ENCODE measurements around the gene OSBPL10. TPM values are rescaled to one million over a fixed set of nuclear protein-coding genes. Genes with fewer than 3 reads are reported as not detected.

OSBPL10 gene
- total RNA-seq, 1 experiment from 2014 or later: 48.0 TPM

DNA sequence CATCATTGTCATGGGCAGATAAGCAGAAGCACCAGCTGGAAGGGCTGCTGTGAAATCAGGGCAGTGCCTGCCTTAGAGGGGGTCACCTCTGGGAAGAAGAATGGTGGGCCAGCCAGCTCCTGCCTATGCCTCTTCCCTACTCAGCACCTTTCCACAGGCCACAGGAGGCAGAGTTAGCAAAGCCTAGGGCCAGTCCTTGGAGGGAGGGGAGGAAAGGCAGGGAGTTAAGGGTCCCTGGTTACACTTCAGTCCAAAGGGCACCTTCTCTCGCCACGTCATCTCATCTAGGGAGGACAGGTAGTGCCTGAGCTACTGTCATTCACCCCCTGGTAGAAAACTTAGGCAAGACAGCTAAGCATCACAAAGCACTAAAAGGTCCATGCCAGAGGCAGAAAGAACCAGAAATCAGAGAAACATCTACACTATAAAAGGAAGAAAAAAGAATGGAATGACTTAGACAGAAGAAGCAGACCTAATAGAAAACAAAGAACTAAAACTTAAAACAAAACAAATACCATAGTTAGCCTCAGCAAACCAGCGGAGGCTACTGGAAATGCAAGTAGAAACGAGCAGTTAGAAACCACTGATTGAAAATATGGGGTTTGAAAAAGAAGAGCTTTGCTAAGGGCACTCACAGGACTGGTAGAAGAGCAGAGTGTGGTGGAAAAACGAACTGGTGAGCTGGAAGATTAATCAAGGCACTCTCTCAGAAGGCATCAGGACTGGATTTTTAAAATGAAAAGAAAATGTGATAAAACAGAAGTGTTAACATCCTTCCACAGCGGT, 84.2 kb downstream of the OSBPL10 start:
- Histone ChIP-seq H3K79me2 (ENCODE audit: low read length) (peaks cover 28% of the 10 kb centered on the region), H3K9ac (ENCODE audit: low read length) (no peak overlapping the region), H3F3A (ENCODE audit: low read length, unreplicated experiment) (no peaks in the 10 kb centered on the region), H3K36me3 (ENCODE audit: low read depth, low read length) (no peaks in the 10 kb centered on the region), H3K9me3 (ENCODE audit: low read length) (no peaks in the 10 kb centered on the region), H3K4me3 (ENCODE audit: low read length) (no peak overlapping the region), H3K27me3 (ENCODE audit: low read length) (no peaks in the 10 kb centered on the region), H3K4me2 (ENCODE audit: low read length) (no peak overlapping the region), H3K27ac (ENCODE audit: low read length) (no peak overlapping the region), H3K4me1 (ENCODE audit: insufficient read depth, low read length) (no peaks in the 10 kb centered on the region), H4K20me1 (ENCODE audit: low read length) (no peaks in the 10 kb centered on the region), H3K9me2 (replicated peaks; ENCODE audit: low read length) (no peaks in the 10 kb centered on the region), H2AFZ (ENCODE audit: low read length) (no peak overlapping the region)
- intact Hi-C loops (cut with micrococcal nuclease): no loop called here
- ATAC-seq (no peak), DNase-seq (no peak)
- TF ChIP-seq, protein P1, sequence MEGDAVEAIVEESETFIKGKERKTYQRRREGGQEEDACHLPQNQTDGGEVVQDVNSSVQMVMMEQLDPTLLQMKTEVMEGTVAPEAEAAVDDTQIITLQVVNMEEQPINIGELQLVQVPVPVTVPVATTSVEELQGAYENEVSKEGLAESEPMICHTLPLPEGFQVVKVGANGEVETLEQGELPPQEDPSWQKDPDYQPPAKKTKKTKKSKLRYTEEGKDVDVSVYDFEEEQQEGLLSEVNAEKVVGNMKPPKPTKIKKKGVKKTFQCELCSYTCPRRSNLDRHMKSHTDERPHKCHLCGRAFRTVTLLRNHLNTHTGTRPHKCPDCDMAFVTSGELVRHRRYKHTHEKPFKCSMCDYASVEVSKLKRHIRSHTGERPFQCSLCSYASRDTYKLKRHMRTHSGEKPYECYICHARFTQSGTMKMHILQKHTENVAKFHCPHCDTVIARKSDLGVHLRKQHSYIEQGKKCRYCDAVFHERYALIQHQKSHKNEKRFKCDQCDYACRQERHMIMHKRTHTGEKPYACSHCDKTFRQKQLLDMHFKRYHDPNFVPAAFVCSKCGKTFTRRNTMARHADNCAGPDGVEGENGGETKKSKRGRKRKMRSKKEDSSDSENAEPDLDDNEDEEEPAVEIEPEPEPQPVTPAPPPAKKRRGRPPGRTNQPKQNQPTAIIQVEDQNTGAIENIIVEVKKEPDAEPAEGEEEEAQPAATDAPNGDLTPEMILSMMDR (conservative IDR thresholded peaks at IDR 0.05; ENCODE audit: low read depth, low read length): no peak
- TF ChIP-seq EZH2phosphoT487 (IDR thresholded peaks at IDR 0.05; ENCODE audit: borderline replicate concordance, low read length) (no peak), EZH2 (IDR thresholded peaks at IDR 0.05; ENCODE audit: low read length, unreplicated experiment) (no peak)
- POLR2A ChIA-PET (ENCODE audit: unreplicated experiment): no interaction called here
- CTCF ChIA-PET: interaction anchor here (0.7 kb wide), 1 partner anchor 33 kb away, joined by 3 read pairs; no protein-coding TSS in a partner anchor
- BruUV-seq (replicated peaks): no TSS peak

DNA sequence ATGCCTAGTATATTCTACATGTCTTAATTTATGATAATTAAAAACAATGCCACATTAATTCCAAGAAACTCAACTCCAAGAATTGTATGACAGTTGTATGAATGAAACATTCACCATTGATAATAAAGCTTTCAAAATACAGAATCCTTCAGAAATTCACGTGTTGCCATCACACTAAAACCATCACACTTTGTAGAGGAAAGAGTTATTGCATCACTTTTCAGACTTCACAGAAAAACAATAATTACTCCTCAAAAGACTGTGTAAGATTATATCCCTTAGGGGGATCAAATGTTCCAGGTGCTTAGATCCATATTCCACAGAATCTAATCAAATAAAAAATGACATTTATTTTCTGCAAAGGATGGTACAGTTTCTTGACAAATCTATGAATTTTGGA, 85.0 kb downstream of the OSBPL10 start:
- Histone ChIP-seq H4K20me1 (ENCODE audit: low read length) (no peaks in the 10 kb centered on the region), H3K4me3 (ENCODE audit: low read length) (no peak overlapping the region), H3K4me1 (ENCODE audit: insufficient read depth, low read length) (no peaks in the 10 kb centered on the region), H3K79me2 (ENCODE audit: low read length) (peaks cover 23% of the 10 kb centered on the region), H3K9me2 (replicated peaks; ENCODE audit: low read length) (no peaks in the 10 kb centered on the region), H2AFZ (ENCODE audit: low read length) (no peak overlapping the region), H3F3A (ENCODE audit: low read length, unreplicated experiment) (no peaks in the 10 kb centered on the region), H3K9me3 (ENCODE audit: low read length) (no peaks in the 10 kb centered on the region), H3K9ac (ENCODE audit: low read length) (no peak overlapping the region), H3K27ac (ENCODE audit: low read length) (no peak overlapping the region), H3K4me2 (ENCODE audit: low read length) (no peak overlapping the region), H3K27me3 (ENCODE audit: low read length) (no peaks in the 10 kb centered on the region), H3K36me3 (ENCODE audit: low read depth, low read length) (no peaks in the 10 kb centered on the region)
- CTCF ChIA-PET: no interaction called here
- intact Hi-C loops (cut with micrococcal nuclease): no loop called here
- ATAC-seq: no peak
- DNase-seq: no peak
- BruUV-seq (replicated peaks): no TSS peak
- POLR2A ChIA-PET (ENCODE audit: unreplicated experiment): no interaction called here
- TF ChIP-seq EZH2 (IDR thresholded peaks at IDR 0.05; ENCODE audit: low read length, unreplicated experiment) (no peak), EZH2phosphoT487 (IDR thresholded peaks at IDR 0.05; ENCODE audit: borderline replicate concordance, low read length) (no peak)
- TF ChIP-seq, protein P1 (conservative IDR thresholded peaks at IDR 0.05; ENCODE audit: low read depth, low read length): no peak

DNA sequence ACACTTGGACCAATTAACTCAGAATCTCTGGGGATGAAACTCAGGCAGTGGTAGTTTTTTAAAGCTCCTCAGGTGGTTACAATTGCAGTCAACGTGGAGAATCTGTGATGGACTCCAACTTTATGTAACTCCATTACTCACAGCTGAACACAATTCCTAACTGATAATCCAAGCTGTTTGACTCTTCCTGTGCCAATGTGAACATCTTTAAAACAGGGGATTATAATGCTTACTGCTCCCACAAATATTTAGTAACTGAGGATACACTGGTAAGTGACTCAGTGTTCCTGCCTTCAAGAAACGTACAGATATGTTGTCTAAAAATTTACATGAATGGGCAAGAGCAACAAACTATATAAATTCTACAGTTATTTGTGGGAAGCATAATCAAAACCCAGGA, 85.6 kb downstream of the OSBPL10 start:
- ATAC-seq: no peak
- Histone ChIP-seq H3K9me3 (ENCODE audit: low read length) (no peaks in the 10 kb centered on the region), H3K27me3 (ENCODE audit: low read length) (no peaks in the 10 kb centered on the region), H3K4me2 (ENCODE audit: low read length) (no peak overlapping the region), H4K20me1 (ENCODE audit: low read length) (no peaks in the 10 kb centered on the region), H3K36me3 (ENCODE audit: low read depth, low read length) (no peaks in the 10 kb centered on the region), H2AFZ (ENCODE audit: low read length) (no peak overlapping the region), H3K9ac (ENCODE audit: low read length) (no peak overlapping the region), H3F3A (ENCODE audit: low read length, unreplicated experiment) (no peaks in the 10 kb centered on the region), H3K27ac (ENCODE audit: low read length) (no peak overlapping the region), H3K4me1 (ENCODE audit: insufficient read depth, low read length) (no peaks in the 10 kb centered on the region), H3K9me2 (replicated peaks; ENCODE audit: low read length) (no peaks in the 10 kb centered on the region), H3K79me2 (ENCODE audit: low read length) (peaks cover 23% of the 10 kb centered on the region), H3K4me3 (ENCODE audit: low read length) (no peak overlapping the region)
- CTCF ChIA-PET: no interaction called here
- no TSS peak for BruUV-seq (replicated peaks)
- intact Hi-C loops (cut with micrococcal nuclease): no loop called here
- POLR2A ChIA-PET (ENCODE audit: unreplicated experiment): no interaction called here
- TF ChIP-seq, protein P1 (conservative IDR thresholded peaks at IDR 0.05; ENCODE audit: low read depth, low read length): no peak
- TF ChIP-seq EZH2phosphoT487 (IDR thresholded peaks at IDR 0.05; ENCODE audit: borderline replicate concordance, low read length) (no peak), EZH2 (IDR thresholded peaks at IDR 0.05; ENCODE audit: low read length, unreplicated experiment) (no peak)
- DNase-seq: no peak

All from PC-3 (cell line).